Upper lobe of left lung (tissue), 4 donors: Measurements from ENCODE around the gene PRKCA.
"Not testable (repeated sequence)": the region's sequence is repeated elsewhere in the genome, so short reads cannot be mapped to it uniquely, and the experiment has no call there.

ENCODE experiments used
- EP300 ChIP-seq, 4 donors: sonication (generic); formaldehyde crosslinking; IDR thresholded peaks; one replicate each; pipeline ENCODE4 v1.5.1; 2017; ENCODE audit warnings: antibody characterized with exemption in 4 of 4, control low read depth in 2 of 4
- POLR2A ChIP-seq, 4 donors: fragments of 450-650 bp; IDR thresholded peaks; one replicate each; pipeline ENCODE4 v1.5.1; 2016 to 2017; ENCODE audit warnings: antibody characterized with exemption in 4 of 4, mild to moderate bottlenecking in 2 of 4

- not testable (repeated sequence) for TF ChIP-seq POLR2A, EP300 (IDR thresholded peaks at IDR 0.05)
Observed at GRCh38 chr17:66713021-66713532, 410.7 kb downstream of the PRKCA start.
